Sigmoid colon (tissue), 4 donors: ENCODE results near the gene LTBP3.
A peak's percentile ranks its signal among the peaks of the same experiment; 100 is the strongest.

ENCODE experiments used
- CTCF ChIP-seq, 4 experiments: fragments of 450-650 bp in 3 of 4; fragments of 200-600 bp in 1 of 4; IDR thresholded peaks; one replicate each; pipeline ENCODE4 v1.5.1; 2016 to 2019; ENCODE audit warnings: antibody characterized with exemption in 4 of 4, mild to moderate bottlenecking in 3 of 4, moderate library complexity in 2 of 4
- EP300 ChIP-seq, 4 donors: sonication (generic); formaldehyde crosslinking; IDR thresholded peaks; one replicate each; pipeline ENCODE4 v1.6.1; 2017; ENCODE audit warnings: antibody characterized with exemption in 4 of 4
- POLR2A ChIP-seq, 2 donors: fragments of 450-650 bp; IDR thresholded peaks; one replicate each; pipeline ENCODE4 v1.6.1; 2016; ENCODE audit warnings: antibody characterized with exemption in 2 of 2, mild to moderate bottlenecking in 2 of 2, moderate library complexity in 2 of 2
- POLR2AphosphoS5 ChIP-seq, 4 donors: sonication (generic); formaldehyde crosslinking; IDR thresholded peaks; one replicate each; pipeline ENCODE4 v1.6.1; 2017; ENCODE audit warnings: antibody characterized with exemption in 4 of 4

GRCh38 chr11:65606876-65607613 is 48.9 kb upstream of the LTBP3 start:
- no peak for TF ChIP-seq CTCF (IDR thresholded peaks at IDR 0.05)
- TF ChIP-seq POLR2A (IDR thresholded peaks at IDR 0.05): no peak
- peak in 1 of 4 donors; percentile 27 for TF ChIP-seq EP300 (IDR thresholded peaks at IDR 0.05)
- peak in 3 of 4 donors; percentile 11 to 27 (median 23) for TF ChIP-seq POLR2AphosphoS5 (IDR thresholded peaks at IDR 0.05)
